ENCODE data around the gene CDSN.

DNA sequence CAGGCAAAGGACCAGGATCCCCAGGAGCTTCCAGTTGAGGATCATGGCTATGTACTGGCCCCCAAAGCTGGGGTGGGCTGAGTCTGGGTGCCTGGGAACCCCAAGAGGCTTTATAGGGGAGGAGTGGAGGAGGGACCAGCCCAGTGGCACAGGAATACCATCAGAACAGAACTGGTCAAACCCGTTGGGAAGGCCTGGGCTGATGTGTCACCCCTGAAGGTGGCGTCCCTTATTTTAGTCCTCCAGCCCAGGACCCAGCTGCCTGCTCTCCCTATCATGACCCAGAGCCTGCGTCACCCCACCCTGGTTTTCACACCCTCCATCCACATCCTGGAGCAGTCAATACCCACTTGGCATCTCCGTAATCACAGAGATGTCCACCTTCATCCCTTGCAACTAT is 18.7 kb upstream of the CDSN start, which contains the start of gene PSORS1C2:
- TF ChIP-seq, protein P1, sequence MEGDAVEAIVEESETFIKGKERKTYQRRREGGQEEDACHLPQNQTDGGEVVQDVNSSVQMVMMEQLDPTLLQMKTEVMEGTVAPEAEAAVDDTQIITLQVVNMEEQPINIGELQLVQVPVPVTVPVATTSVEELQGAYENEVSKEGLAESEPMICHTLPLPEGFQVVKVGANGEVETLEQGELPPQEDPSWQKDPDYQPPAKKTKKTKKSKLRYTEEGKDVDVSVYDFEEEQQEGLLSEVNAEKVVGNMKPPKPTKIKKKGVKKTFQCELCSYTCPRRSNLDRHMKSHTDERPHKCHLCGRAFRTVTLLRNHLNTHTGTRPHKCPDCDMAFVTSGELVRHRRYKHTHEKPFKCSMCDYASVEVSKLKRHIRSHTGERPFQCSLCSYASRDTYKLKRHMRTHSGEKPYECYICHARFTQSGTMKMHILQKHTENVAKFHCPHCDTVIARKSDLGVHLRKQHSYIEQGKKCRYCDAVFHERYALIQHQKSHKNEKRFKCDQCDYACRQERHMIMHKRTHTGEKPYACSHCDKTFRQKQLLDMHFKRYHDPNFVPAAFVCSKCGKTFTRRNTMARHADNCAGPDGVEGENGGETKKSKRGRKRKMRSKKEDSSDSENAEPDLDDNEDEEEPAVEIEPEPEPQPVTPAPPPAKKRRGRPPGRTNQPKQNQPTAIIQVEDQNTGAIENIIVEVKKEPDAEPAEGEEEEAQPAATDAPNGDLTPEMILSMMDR (conservative IDR thresholded peaks at IDR 0.05; ENCODE audit: low read depth in 2 of 2), result no peak
- TF ChIP-seq EZH2 (IDR thresholded peaks at IDR 0.05; ENCODE audit: low read depth, unreplicated experiment), result no peak
- TF ChIP-seq JUNB (IDR thresholded peaks at IDR 0.05; ENCODE audit: unreplicated experiment), result no peak
- TF ChIP-seq POLR2AphosphoS5 (IDR thresholded peaks at IDR 0.05; ENCODE audit: low read depth), result no peak
- TF ChIP-seq ZNF114 (CRISPR knock-in tag; IDR thresholded peaks at IDR 0.05), result no peak
- TF ChIP-seq EZH2phosphoT487 (IDR thresholded peaks at IDR 0.05; ENCODE audit: unreplicated experiment), result no peak
- TF ChIP-seq, protein P2, sequence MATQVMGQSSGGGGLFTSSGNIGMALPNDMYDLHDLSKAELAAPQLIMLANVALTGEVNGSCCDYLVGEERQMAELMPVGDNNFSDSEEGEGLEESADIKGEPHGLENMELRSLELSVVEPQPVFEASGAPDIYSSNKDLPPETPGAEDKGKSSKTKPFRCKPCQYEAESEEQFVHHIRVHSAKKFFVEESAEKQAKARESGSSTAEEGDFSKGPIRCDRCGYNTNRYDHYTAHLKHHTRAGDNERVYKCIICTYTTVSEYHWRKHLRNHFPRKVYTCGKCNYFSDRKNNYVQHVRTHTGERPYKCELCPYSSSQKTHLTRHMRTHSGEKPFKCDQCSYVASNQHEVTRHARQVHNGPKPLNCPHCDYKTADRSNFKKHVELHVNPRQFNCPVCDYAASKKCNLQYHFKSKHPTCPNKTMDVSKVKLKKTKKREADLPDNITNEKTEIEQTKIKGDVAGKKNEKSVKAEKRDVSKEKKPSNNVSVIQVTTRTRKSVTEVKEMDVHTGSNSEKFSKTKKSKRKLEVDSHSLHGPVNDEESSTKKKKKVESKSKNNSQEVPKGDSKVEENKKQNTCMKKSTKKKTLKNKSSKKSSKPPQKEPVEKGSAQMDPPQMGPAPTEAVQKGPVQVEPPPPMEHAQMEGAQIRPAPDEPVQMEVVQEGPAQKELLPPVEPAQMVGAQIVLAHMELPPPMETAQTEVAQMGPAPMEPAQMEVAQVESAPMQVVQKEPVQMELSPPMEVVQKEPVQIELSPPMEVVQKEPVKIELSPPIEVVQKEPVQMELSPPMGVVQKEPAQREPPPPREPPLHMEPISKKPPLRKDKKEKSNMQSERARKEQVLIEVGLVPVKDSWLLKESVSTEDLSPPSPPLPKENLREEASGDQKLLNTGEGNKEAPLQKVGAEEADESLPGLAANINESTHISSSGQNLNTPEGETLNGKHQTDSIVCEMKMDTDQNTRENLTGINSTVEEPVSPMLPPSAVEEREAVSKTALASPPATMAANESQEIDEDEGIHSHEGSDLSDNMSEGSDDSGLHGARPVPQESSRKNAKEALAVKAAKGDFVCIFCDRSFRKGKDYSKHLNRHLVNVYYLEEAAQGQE (IDR thresholded peaks at IDR 0.05; ENCODE audit: unreplicated experiment), result no peak
- no peak for TF ChIP-seq CREB1 (CRISPR knock-in tag; IDR thresholded peaks at IDR 0.05; ENCODE audit: low read depth)
- no peak for TF ChIP-seq ZNF331 (CRISPR knock-in tag; IDR thresholded peaks at IDR 0.05; ENCODE audit: low read depth)
- no peak for TF ChIP-seq NANOG (IDR thresholded peaks at IDR 0.05; ENCODE audit: borderline replicate concordance)
- TF ChIP-seq, protein P3, sequence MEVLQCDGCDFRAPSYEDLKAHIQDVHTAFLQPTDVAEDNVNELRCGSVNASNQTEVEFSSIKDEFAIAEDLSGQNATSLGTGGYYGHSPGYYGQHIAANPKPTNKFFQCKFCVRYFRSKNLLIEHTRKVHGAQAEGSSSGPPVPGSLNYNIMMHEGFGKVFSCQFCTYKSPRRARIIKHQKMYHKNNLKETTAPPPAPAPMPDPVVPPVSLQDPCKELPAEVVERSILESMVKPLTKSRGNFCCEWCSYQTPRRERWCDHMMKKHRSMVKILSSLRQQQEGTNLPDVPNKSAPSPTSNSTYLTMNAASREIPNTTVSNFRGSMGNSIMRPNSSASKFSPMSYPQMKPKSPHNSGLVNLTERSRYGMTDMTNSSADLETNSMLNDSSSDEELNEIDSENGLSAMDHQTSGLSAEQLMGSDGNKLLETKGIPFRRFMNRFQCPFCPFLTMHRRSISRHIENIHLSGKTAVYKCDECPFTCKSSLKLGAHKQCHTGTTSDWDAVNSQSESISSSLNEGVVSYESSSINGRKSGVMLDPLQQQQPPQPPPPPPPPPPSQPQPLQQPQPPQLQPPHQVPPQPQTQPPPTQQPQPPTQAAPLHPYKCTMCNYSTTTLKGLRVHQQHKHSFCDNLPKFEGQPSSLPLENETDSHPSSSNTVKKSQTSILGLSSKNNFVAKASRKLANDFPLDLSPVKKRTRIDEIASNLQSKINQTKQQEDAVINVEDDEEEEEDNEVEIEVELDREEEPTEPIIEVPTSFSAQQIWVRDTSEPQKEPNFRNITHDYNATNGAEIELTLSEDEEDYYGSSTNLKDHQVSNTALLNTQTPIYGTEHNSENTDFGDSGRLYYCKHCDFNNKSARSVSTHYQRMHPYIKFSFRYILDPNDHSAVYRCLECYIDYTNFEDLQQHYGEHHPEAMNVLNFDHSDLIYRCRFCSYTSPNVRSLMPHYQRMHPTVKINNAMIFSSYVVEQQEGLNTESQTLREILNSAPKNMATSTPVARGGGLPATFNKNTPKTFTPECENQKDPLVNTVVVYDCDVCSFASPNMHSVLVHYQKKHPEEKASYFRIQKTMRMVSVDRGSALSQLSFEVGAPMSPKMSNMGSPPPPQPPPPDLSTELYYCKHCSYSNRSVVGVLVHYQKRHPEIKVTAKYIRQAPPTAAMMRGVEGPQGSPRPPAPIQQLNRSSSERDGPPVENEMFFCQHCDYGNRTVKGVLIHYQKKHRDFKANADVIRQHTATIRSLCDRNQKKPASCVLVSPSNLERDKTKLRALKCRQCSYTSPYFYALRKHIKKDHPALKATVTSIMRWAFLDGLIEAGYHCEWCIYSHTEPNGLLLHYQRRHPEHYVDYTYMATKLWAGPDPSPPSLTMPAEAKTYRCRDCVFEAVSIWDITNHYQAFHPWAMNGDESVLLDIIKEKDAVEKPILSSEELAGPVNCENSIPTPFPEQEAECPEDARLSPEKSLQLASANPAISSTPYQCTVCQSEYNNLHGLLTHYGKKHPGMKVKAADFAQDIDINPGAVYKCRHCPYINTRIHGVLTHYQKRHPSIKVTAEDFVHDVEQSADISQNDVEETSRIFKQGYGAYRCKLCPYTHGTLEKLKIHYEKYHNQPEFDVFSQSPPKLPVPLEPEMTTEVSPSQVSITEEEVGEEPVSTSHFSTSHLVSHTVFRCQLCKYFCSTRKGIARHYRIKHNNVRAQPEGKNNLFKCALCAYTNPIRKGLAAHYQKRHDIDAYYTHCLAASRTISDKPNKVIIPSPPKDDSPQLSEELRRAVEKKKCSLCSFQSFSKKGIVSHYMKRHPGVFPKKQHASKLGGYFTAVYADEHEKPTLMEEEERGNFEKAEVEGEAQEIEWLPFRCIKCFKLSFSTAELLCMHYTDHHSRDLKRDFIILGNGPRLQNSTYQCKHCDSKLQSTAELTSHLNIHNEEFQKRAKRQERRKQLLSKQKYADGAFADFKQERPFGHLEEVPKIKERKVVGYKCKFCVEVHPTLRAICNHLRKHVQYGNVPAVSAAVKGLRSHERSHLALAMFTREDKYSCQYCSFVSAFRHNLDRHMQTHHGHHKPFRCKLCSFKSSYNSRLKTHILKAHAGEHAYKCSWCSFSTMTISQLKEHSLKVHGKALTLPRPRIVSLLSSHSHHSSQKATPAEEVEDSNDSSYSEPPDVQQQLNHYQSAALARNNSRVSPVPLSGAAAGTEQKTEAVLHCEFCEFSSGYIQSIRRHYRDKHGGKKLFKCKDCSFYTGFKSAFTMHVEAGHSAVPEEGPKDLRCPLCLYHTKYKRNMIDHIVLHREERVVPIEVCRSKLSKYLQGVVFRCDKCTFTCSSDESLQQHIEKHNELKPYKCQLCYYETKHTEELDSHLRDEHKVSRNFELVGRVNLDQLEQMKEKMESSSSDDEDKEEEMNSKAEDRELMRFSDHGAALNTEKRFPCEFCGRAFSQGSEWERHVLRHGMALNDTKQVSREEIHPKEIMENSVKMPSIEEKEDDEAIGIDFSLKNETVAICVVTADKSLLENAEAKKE (CRISPR knock-in tag; IDR thresholded peaks at IDR 0.05), result no peak
- no peak for TF ChIP-seq STAT1 (IDR thresholded peaks at IDR 0.05; ENCODE audit: unreplicated experiment)
- TF ChIP-seq, protein P4, sequence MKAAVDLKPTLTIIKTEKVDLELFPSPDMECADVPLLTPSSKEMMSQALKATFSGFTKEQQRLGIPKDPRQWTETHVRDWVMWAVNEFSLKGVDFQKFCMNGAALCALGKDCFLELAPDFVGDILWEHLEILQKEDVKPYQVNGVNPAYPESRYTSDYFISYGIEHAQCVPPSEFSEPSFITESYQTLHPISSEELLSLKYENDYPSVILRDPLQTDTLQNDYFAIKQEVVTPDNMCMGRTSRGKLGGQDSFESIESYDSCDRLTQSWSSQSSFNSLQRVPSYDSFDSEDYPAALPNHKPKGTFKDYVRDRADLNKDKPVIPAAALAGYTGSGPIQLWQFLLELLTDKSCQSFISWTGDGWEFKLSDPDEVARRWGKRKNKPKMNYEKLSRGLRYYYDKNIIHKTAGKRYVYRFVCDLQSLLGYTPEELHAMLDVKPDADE (IDR thresholded peaks at IDR 0.05), result no peak
